Activated B cell treated with CpG ODN at 0.5 μM for 24 hours (primary cell): ENCODE measurements around the gene DLGAP1. TPM values are rescaled to one million over a fixed set of nuclear protein-coding genes. Genes with fewer than 3 reads are reported as not detected.

Experiments used
- ATAC-seq: fragments of 200-7000 bp; cut with Tn5 transposase; one replicate; pipeline ENCODE4 v1.10.0; 2021; ENCODE audit warnings: low read depth, mild to moderate bottlenecking, moderate library complexity
- CTCF ChIA-PET: fragments of 350-600 bp; sonication (Branson Sonifier 250); formaldehyde crosslinking; loops from one replicate; lab custom pipeline; 2021; ENCODE audit warnings: antibody characterized with exemption; lab: Charles Lee
- POLR2A ChIA-PET: fragments of 350-600 bp; sonication (Branson Sonifier 250); formaldehyde crosslinking; loops from one replicate; lab custom pipeline; 2021; ENCODE audit warnings: antibody characterized with exemption; lab: Charles Lee
- DNase-seq: peaks from one replicate; pipeline ENCODE4 v3.0.0; 2022
- H3K27ac Mint-ChIP-seq: one replicate; pipeline ENCODE4 v1.8.0; 2020; ENCODE audit warnings: mixed read lengths
- H3K27me3 Mint-ChIP-seq: one replicate; pipeline ENCODE4 v1.8.0; 2021; ENCODE audit warnings: mixed read lengths
- H3K36me3 Mint-ChIP-seq: one replicate; pipeline ENCODE4 v1.8.0; 2021; ENCODE audit warnings: low read depth, mixed read lengths
- H3K4me1 Mint-ChIP-seq: one replicate; pipeline ENCODE4 v1.8.0; 2021; ENCODE audit warnings: mixed read lengths
- H3K4me3 Mint-ChIP-seq: one replicate; pipeline ENCODE4 v1.8.0; 2020; ENCODE audit warnings: mild to moderate bottlenecking, mixed read lengths
- H3K9me3 Mint-ChIP-seq: one replicate; pipeline ENCODE4 v1.8.0; 2020; ENCODE audit warnings: mixed read lengths
- intact Hi-C: fragments of 100-400 bp; cut with micrococcal nuclease; formaldehyde crosslinking; loops from one replicate; pipeline ENCODE4 v1.15.1; 2024
- total RNA-seq: library from RNA; stranded (reverse); gene quantifications from 2 replicates; pipeline ENCODE4 v1.2.3, GENCODE V29; 2022
- TF ChIP-seq, protein P1 (sequence below): fragments of 200-600 bp; IDR thresholded peaks from one replicate; pipeline ENCODE4 v1.8.0; 2022; ENCODE audit warnings: antibody characterized with exemption, mild to moderate bottlenecking

Gene DLGAP1
- total RNA-seq, 1 donor from 2014 or later: 0.18 TPM

DNA sequence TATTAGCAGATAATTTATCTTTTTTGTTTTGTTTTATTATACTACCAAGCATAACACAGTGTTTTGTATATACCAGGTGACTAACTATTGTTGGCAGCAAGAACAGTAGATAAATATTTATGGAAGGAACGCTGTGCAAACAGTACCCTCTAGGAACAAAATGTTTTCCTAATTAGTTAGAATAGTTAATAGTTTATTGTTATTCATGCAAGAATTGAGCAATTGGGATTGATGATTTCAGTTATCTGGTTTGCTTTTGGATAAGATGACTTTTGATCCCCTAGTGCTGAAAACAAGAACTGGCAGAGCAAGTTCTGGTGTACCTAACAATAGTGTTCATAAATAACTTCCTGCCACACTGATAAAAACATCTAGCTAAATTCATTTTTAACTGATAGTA, 681.8 kb downstream of the DLGAP1 start:
- ChIA-PET CTCF (interaction anchor here (0.9 kb wide), 1 partner anchor 23 kb away, joined by 3 read pairs; no protein-coding TSS in a partner anchor), POLR2A (no interaction called here)
- Mint-ChIP-seq H3K4me3 (no peak overlapping the region), H3K4me1 (peaks cover 10% of the 10 kb centered on the region), H3K36me3 (no peaks in the 10 kb centered on the region), H3K9me3 (no peaks in the 10 kb centered on the region), H3K27ac (no peak overlapping the region), H3K27me3 (peaks cover 22% of the 10 kb centered on the region)
- DNase-seq: no peak
- TF ChIP-seq, protein P1, sequence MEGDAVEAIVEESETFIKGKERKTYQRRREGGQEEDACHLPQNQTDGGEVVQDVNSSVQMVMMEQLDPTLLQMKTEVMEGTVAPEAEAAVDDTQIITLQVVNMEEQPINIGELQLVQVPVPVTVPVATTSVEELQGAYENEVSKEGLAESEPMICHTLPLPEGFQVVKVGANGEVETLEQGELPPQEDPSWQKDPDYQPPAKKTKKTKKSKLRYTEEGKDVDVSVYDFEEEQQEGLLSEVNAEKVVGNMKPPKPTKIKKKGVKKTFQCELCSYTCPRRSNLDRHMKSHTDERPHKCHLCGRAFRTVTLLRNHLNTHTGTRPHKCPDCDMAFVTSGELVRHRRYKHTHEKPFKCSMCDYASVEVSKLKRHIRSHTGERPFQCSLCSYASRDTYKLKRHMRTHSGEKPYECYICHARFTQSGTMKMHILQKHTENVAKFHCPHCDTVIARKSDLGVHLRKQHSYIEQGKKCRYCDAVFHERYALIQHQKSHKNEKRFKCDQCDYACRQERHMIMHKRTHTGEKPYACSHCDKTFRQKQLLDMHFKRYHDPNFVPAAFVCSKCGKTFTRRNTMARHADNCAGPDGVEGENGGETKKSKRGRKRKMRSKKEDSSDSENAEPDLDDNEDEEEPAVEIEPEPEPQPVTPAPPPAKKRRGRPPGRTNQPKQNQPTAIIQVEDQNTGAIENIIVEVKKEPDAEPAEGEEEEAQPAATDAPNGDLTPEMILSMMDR: no peak
- intact Hi-C loops: no loop called here
- no peak for ATAC-seq

DNA sequence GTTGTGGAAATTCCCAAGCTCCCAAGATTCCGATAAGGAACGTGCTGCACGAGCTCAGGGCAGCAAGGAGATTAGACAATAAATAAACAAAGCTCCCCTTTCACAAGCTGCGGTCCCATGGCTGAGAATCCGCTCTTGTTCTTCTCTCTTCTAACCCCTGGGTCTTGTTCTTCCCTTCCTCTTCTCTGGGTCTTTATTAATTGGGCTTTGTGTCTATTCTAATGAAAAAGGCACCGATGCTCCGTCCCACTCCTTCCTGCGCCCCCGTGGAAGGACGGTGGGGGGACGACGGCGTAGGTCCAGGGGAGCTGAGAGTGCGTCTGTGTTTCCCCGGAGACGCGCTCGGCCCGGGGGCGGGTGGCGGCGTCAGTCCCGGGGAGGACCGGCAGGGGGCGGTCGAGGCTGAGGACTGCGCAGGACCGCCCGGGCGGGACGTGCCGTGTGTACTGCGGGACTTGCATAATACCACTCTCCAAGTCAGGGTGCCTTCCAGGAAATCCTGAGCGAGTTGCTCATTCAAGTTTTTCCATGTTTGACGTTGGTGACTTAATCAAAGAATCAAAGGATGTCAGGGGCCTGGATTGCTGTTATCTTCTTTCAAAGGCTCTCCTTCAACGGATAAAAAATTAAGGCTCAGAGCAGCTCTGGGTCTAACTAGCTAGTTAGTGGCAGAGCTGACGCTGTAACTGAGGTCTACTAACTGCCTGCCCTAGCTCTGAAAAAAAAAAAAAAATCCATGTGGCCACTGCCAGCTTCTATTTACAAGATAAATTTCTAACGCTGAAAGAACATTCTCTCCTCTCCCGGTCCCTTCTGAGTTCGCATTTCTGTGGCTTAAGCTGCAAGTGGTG, 683.8 kb downstream of the DLGAP1 start:
- H3K4me3 Mint-ChIP-seq: peak overlapping the region; percentile 24

DNA sequence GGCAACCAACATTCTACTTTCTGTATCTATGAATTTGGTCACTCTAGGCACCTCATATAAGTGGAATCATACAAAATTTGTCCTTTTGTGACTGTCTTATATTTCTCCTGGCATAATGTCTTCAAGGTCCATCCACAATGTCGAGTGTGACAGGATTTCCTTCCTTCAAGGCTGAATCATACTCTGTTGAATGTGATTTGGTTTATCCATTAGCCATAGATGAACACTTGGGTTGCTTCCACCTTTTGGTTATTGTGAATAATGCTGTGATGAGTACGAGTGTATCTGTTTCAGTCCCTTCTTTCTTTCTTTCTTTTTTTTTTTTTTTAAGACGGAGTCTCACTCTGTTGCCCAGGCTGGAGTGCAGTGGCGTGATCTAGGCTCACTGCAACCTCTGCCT, 693.8 kb downstream of the DLGAP1 start:
- Mint-ChIP-seq H3K4me1 (no peaks in the 10 kb centered on the region), H3K27me3 (peaks cover 11% of the 10 kb centered on the region), H3K27ac (no peak overlapping the region), H3K36me3 (peaks cover 1% of the 10 kb centered on the region), H3K9me3 (peaks cover 11% of the 10 kb centered on the region), H3K4me3 (no peak overlapping the region)
- no peak for ATAC-seq
- ChIA-PET CTCF (no interaction called here), POLR2A (no interaction called here)
- DNase-seq: no peak
- TF ChIP-seq, protein P1: no peak
- intact Hi-C loops: no loop called here

More for the DNA sequence above, 683.8 kb downstream of the DLGAP1 start:
- peak; percentile 52 for DNase-seq
- peaks cover 10% of the 10 kb centered on the region for H3K4me1 Mint-ChIP-seq
- no peaks in the 10 kb centered on the region for H3K36me3 Mint-ChIP-seq
- H3K27ac Mint-ChIP-seq: no peak overlapping the region
- peaks cover 2% of the 10 kb centered on the region for H3K9me3 Mint-ChIP-seq
- POLR2A ChIA-PET: no interaction called here
- intact Hi-C loops: loop anchor here (1.0 kb wide), 1 partner anchor 227 kb away; no protein-coding TSS in a partner anchor
- TF ChIP-seq, protein P1: no peak
- CTCF ChIA-PET: interaction anchor here (0.7 to 2.3 kb wide), 4 partner anchors 17 to 298 kb away, joined by 3 to 10 read pairs (median 4); no protein-coding TSS in a partner anchor
- peaks cover 33% of the 10 kb centered on the region for H3K27me3 Mint-ChIP-seq
- peak; percentile 86 for ATAC-seq

DNA sequence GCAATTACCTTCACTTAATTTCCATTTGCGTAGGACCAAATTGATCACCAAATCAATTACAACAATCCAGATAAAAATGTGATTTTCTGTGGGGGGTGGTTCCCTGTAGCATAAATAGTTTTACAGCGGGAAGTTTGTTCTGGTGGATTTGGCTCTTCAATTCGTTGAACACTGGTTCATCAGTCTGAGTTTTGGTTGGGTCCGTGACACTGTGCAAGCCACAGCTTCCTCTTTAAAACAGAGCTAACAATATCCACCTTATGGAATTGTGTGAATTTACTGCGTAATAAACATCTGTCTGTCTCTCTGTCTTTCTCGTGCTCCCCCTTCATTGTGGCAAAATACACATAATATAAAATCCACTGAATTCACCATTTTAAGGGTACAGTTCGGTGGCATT, 694.4 kb downstream of the DLGAP1 start:
- ATAC-seq: no peak
- Mint-ChIP-seq H3K27me3 (peaks cover 6% of the 10 kb centered on the region), H3K27ac (no peak overlapping the region), H3K4me1 (no peaks in the 10 kb centered on the region), H3K36me3 (peaks cover 1% of the 10 kb centered on the region), H3K4me3 (no peak overlapping the region), H3K9me3 (peaks cover 6% of the 10 kb centered on the region)
- no peak for DNase-seq
- CTCF ChIA-PET: no interaction called here
- TF ChIP-seq, protein P1: no peak
- POLR2A ChIA-PET: no interaction called here
- intact Hi-C loops: no loop called here

DNA sequence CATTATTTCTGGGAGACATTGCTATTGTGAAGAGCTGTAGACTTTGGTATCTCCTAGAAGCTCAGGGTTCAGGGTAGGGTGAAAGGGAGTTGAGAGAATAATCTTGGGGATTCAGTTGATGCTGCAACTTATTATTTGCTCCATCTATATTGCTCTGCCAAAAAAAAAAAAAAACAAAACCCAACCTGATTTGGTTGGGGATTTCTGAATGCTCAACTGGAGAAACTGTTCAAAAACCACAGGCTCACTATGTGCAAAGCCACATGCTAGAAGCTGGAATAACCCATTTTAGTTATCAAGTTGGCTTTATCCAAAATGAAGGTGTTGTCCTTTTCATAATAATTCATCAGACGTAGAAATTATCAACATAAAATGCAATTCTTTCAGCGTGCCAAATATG, 696.0 kb downstream of the DLGAP1 start:
- CTCF ChIA-PET: no interaction called here
- TF ChIP-seq, protein P1: no peak
- POLR2A ChIA-PET: no interaction called here
- intact Hi-C loops: no loop called here
- DNase-seq (no peak), ATAC-seq (no peak)
- H3K27me3 Mint-ChIP-seq: peaks cover 3% of the 10 kb centered on the region
- H3K36me3 Mint-ChIP-seq: peaks cover 1% of the 10 kb centered on the region
- H3K4me1 Mint-ChIP-seq: no peaks in the 10 kb centered on the region
- no peak overlapping the region for H3K4me3 Mint-ChIP-seq
- peaks cover 6% of the 10 kb centered on the region for H3K9me3 Mint-ChIP-seq
- no peak overlapping the region for H3K27ac Mint-ChIP-seq
